Naive thymus-derived CD8-positive, alpha-beta T cell (primary cell): Measurements from ENCODE around the gene ADARB1. TPM values are rescaled to one million over a fixed set of nuclear protein-coding genes. Genes with fewer than 3 reads are reported as not detected.

Experiments
- ATAC-seq, 2 donors: fragments of 150-1000 bp; cut with Tn5 transposase in 1 of 2; sonication (Bioruptor Pico), chemical (Tn5 transposase) in 1 of 2; 1 replicate in 1 of 2; 2 replicates in 1 of 2; pipeline ENCODE4 v1.10.0; 2021; ENCODE audit warnings: mild to moderate bottlenecking in 2 of 2, moderate library complexity in 2 of 2
- POLR2A ChIA-PET: fragments of 350-600 bp; sonication (Branson Sonifier 250); formaldehyde crosslinking; loops from one replicate; lab custom pipeline; 2021; ENCODE audit warnings: antibody characterized with exemption; lab: Charles Lee
- DNase-seq, 10 donors: peaks; one replicate each; pipeline versions ENCODE4 v3.0.0 to v3.0.0-alpha.2; 2020 to 2022
- H3K27ac Mint-ChIP-seq, 10 donors: one replicate each; pipeline ENCODE4 v1.8.0; 2020 to 2022; ENCODE audit warnings: mild to moderate bottlenecking in 10 of 10, mixed read lengths in 10 of 10, moderate library complexity in 4 of 10, inconsistent platforms in 1 of 10
- H3K27me3 Mint-ChIP-seq, 5 donors: one replicate each; pipeline ENCODE4 v1.8.0; 2021 to 2022; ENCODE audit warnings: mixed read lengths in 5 of 5
- H3K36me3 Mint-ChIP-seq, 3 donors: one replicate each; pipeline ENCODE4 v1.8.0; 2020 to 2022; ENCODE audit warnings: mixed read lengths in 3 of 3, mild to moderate bottlenecking in 2 of 3, inconsistent platforms in 1 of 3
- H3K4me1 Mint-ChIP-seq, 4 donors: one replicate each; pipeline ENCODE4 v1.8.0; 2021 to 2022; ENCODE audit warnings: mixed read lengths in 4 of 4
- H3K4me3 Mint-ChIP-seq, 10 donors: one replicate each; pipeline ENCODE4 v1.8.0; 2020 to 2022; ENCODE audit warnings: mild to moderate bottlenecking in 10 of 10, mixed read lengths in 10 of 10, moderate library complexity in 6 of 10, inconsistent platforms in 1 of 10
- H3K9me3 Mint-ChIP-seq, 9 donors: one replicate each; pipeline ENCODE4 v1.8.0; 2020 to 2022; ENCODE audit warnings: mixed read lengths in 9 of 9, mild to moderate bottlenecking in 3 of 9, inconsistent platforms in 1 of 9, moderate library complexity in 1 of 9
- polyA plus RNA-seq, 3 donors: library from polyadenylated mRNA; unstranded; fragments of 300-500 nt; fragmentation: Illumina TruSeq; gene quantifications; one replicate each; pipeline ENCODE4 v1.2.3, GENCODE V29; 2021
- total RNA-seq, 8 experiments: library from RNA in 2 of 8; stranded (reverse) in 2 of 8; gene quantifications; one replicate each; pipeline ENCODE4 v1.2.3 and lab custom pipeline; 2021 to 2026

Gene ADARB1
- total and polyA plus RNA-seq, 5 experiments from 2014 or later = 2.9 to 36.9 (median 7.7) TPM

DNA sequence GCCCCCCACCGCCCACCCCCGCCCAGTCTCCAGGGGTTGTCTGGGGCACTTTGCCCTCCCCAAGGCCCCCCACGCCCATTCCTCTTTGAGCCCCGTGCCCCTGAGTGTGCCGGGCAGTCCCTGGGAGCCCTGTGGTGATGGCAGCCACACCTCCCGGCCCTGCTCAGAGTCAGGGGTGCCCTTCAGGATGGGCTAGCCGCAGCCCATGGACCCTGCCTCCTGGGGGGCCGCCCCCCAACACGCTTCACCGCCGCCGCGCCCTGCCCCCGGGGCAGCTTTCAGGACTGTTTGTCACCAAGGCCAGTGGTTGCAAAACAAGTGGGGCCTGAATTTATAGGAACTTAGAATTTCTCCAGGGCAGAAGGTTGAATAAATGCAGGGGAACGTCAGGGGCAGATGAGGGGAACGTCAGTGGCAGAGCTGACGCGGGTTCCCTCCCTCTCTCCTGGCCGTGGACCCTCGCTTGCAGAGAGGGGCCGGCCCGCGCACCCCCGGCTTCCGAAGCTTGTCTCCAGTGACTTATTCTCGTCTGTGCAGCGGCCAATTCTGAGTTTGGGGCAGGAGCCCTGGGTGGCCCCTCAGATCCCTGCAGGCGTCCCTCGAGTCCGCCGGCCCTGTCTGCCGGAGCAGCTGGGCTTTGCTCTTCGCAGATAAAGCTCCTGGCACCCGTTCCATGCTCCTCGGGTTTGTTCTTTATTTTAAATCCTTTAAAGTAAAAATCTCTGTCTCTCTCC is 41.2 kb upstream of the ADARB1 start:
- POLR2A ChIA-PET = no interaction called here
- peaks cover 3 to 8% (median 4%) of the 10 kb centered on the region in 5 donors for H3K27me3 Mint-ChIP-seq
- no peak overlapping the region for H3K4me3 Mint-ChIP-seq
- H3K4me1 Mint-ChIP-seq = peaks cover 0 to 4% (median 0%) of the 10 kb centered on the region in 4 donors
- ATAC-seq (no peak), DNase-seq (no peak)
- peaks cover 0 to 17% (median 6%) of the 10 kb centered on the region in 9 donors for H3K9me3 Mint-ChIP-seq
- peaks cover 0 to 7% (median 0%) of the 10 kb centered on the region in 3 donors for H3K36me3 Mint-ChIP-seq
- no peak overlapping the region for H3K27ac Mint-ChIP-seq

DNA sequence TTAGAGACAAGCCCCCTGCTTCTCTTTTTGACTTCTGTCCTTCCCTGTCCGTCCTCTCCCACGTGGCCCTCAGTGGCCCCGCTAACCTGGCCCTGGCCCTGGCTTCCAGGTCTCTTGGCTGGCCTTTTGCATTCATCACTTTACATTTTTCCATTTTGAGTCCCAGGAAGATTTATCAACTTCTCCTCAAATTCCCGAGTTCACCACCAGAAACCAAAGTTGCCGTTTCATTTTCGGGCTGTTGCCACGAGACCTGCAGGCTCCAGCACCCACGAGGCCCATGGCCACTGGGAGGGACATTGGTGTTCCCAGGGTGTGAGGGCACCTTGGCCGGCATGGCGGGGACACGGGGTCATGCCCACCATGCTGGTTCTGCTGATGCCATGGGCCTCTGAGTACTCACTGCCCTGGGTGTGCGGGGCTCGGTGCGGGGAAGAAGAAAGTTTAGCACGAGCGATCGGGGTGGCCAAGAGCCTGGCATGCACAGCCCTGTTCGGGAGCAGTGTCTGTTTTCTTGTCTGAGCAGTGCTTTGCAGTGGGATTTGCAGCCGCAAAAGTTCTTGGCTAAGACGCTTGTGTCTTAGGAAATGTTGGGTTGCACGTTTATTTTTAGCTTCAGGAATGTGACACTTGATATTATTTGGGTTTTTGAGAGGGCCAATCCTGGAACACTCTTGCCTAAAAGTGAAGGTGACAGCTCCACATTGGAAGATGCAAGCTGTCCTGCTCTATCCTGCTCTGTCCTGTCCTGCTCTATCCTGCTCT is 40.4 kb upstream of the ADARB1 start:
- H3K9me3 Mint-ChIP-seq = peaks cover 0 to 17% (median 6%) of the 10 kb centered on the region in 9 donors
- peaks cover 0 to 4% (median 0%) of the 10 kb centered on the region in 4 donors for H3K4me1 Mint-ChIP-seq
- H3K4me3 Mint-ChIP-seq = peak overlapping the region in 1 of 10 donors; percentile 7
- DNase-seq (no peak), ATAC-seq (no peak)
- peak overlapping the region in 3 of 10 donors; percentile 25 to 57 (median 39) for H3K27ac Mint-ChIP-seq
- peaks cover 0 to 7% (median 0%) of the 10 kb centered on the region in 3 donors for H3K36me3 Mint-ChIP-seq
- POLR2A ChIA-PET = no interaction called here
- peaks cover 3 to 8% (median 4%) of the 10 kb centered on the region in 5 donors for H3K27me3 Mint-ChIP-seq

DNA sequence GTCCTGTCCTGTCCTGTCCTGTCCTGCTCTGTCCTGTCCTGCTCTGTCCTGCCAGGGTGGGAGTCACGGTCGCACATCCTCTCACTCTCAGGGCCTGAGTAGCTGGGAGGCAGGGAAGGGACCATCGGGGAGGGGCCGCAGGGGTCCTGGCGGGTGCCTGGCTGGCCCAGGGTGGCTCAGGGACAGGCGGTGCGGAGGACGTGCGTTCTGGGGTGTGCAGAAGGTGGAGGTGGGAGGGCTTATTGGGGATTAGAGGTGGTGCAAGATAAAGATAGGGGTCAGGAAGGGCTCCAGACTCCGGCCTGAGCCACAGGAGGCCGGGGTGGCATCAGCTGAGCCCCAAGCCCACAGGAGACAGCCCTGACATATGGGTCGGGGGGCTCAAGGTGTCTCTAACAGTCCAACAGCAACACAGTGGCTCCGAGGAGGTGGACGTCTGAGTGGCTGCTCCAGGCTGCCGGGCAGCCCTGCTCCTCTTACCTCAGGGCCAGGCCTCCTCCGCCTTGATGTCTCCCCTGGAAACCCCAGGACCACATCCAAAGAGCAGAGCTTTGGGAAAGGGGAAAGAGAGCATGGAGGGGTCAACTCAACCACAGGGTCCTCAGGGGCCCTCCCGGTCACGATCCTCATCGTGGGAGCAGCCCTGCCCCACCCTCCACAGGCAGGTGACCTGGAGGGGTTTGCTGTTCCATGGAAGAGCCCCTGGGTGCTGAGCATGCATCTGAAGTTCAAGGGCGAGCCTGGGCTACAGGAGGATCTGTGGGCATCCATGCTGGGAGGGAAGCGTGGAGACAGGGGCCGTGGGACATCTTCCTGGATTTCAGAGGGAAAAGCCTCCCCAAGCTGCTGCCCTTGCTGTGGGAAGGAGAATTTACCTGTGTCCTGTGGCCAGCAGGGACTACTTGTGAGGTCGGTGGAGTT is 39.6 kb upstream of the ADARB1 start:
- POLR2A ChIA-PET = no interaction called here
- Mint-ChIP-seq H3K9me3 (peaks cover 0 to 17% (median 6%) of the 10 kb centered on the region in 9 donors), H3K27ac (no peak overlapping the region), H3K4me1 (peaks cover 0 to 4% (median 1%) of the 10 kb centered on the region in 4 donors), H3K4me3 (no peak overlapping the region), H3K36me3 (peaks cover 0 to 7% (median 0%) of the 10 kb centered on the region in 3 donors), H3K27me3 (peaks cover 3 to 8% (median 5%) of the 10 kb centered on the region in 5 donors)
- DNase-seq (no peak), ATAC-seq (no peak)

DNA sequence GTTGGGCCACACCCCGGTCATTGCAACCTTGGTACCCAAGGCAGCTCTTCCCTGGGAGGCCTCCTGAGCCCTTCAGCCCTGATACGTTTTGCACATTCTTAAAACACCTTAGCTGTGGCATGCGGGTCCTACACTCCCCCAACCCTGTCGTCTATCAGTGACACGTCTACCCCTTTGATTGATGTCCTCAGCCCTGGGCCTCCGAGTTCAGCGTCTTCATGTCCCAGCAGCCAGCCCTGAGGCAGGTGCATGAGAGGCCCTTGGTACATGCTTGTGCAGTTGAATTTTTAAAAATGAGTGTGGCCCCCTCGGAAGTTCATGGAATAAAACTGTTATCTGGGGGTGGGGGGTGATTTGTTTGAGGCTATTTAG is 38.9 kb upstream of the ADARB1 start:
- no peak overlapping the region for H3K4me3 Mint-ChIP-seq
- peaks cover 3 to 8% (median 5%) of the 10 kb centered on the region in 5 donors for H3K27me3 Mint-ChIP-seq
- peaks cover 0 to 4% (median 1%) of the 10 kb centered on the region in 4 donors for H3K4me1 Mint-ChIP-seq
- ATAC-seq (no peak), DNase-seq (no peak)
- POLR2A ChIA-PET = no interaction called here
- peaks cover 0 to 17% (median 6%) of the 10 kb centered on the region in 9 donors for H3K9me3 Mint-ChIP-seq
- no peak overlapping the region for H3K27ac Mint-ChIP-seq
- H3K36me3 Mint-ChIP-seq = peaks cover 0 to 7% (median 0%) of the 10 kb centered on the region in 3 donors

DNA sequence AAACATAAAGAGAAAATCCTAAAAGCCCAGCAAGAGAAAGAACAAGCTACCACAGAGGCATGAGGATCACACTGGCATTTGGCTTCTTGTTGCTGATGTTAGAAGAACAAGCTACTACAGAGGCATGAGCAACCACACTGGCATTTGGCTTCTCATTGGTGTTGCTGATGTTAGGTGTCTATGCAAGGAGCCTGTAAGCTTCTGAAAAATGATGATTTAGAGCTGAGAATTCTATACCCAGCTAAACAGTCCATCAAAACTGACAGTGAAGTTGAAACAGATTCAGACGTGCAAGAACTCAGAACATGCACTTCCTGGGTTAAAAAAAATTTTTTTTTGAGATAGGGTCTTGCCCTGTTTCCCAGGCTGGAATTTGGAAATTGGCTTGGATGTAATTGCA is 37.8 kb upstream of the ADARB1 start:
- Mint-ChIP-seq H3K9me3 (peaks cover 0 to 17% (median 6%) of the 10 kb centered on the region in 9 donors), H3K27me3 (peaks cover 2 to 9% (median 3%) of the 10 kb centered on the region in 5 donors), H3K4me1 (peaks cover 0 to 4% (median 1%) of the 10 kb centered on the region in 4 donors), H3K27ac (no peak overlapping the region), H3K36me3 (peaks cover 0 to 7% (median 0%) of the 10 kb centered on the region in 3 donors), H3K4me3 (no peak overlapping the region)
- DNase-seq = no peak
- no peak for ATAC-seq
- POLR2A ChIA-PET = no interaction called here

DNA sequence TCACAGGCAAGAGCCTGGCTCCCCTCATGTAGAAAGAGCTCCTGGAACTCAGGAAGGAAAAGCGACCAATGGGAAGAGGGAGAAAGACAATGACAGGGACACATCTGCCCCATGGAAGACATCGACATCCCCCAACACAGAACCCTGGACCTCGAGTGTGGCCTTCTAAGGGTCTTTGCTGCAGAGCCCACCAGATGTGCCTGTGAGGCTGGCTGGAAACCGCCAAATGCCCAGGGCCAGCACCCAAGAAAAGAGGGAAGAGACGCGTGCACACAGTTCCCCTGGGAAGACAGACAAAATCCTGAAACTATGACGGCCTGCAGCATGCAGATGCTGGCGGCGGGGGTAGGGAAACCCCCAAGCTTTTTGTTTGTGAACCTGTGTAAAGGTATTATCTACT is 36.4 kb upstream of the ADARB1 start:
- peaks cover 0 to 9% (median 1%) of the 10 kb centered on the region in 4 donors for H3K4me1 Mint-ChIP-seq
- ATAC-seq (no peak), DNase-seq (no peak)
- H3K9me3 Mint-ChIP-seq = peaks cover 0 to 17% (median 6%) of the 10 kb centered on the region in 9 donors
- peaks cover 5 to 18% (median 8%) of the 10 kb centered on the region in 5 donors for H3K27me3 Mint-ChIP-seq
- H3K36me3 Mint-ChIP-seq = peaks cover 0 to 7% (median 0%) of the 10 kb centered on the region in 3 donors
- no peak overlapping the region for H3K27ac Mint-ChIP-seq
- H3K4me3 Mint-ChIP-seq = no peak overlapping the region
- POLR2A ChIA-PET = interaction anchor here (0.7 kb wide), 1 partner anchor 90 kb away, joined by 3 read pairs; no protein-coding TSS in a partner anchor

DNA sequence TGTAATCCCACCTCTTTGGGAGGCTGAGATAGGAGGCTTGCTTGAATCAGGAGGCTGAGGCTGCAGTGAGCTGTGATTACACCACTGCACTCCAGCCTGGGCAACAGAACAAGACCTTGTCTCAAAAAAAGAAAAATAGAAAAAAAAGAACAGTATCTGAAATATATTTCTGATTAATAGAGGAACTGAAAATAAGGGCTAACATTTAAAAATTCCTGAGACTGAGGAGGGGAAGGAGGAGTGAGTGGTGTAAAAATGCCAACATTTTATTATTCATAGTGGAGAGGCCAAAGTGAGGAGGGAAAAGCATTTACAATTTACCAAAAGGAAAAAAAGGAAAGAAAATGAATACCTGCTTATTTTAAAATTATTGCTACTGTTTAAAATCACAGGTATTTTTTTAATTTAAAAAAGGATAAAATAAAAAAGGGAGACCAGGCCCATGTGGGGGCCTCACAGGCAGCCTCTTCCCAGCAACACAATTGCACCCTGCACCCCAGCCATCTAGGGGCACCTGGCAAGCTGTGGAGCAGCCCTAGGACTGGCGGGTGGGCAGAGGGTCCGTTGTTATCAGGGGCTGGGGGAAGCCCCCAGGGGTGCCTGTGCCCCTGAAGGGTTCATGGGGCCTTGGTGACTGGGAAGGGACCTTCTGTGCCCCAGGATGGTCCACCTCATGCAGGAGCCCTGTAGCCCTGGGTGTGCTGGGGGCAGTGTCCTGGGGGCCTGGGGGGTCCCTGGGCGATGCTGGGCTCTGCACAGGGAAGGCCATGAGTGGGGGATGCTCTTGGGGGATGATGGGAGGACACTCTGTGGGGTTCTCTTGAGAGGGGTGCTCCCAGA is 34.8 kb upstream of the ADARB1 start:
- no peak overlapping the region for H3K4me3 Mint-ChIP-seq
- no peak for ATAC-seq
- DNase-seq = no peak
- peak overlapping the region in 1 of 10 donors; percentile 28 for H3K27ac Mint-ChIP-seq
- H3K36me3 Mint-ChIP-seq = peaks cover 0 to 7% (median 0%) of the 10 kb centered on the region in 3 donors
- H3K4me1 Mint-ChIP-seq = peaks cover 0 to 9% (median 1%) of the 10 kb centered on the region in 4 donors
- POLR2A ChIA-PET = no interaction called here
- H3K27me3 Mint-ChIP-seq = peaks cover 2 to 12% (median 9%) of the 10 kb centered on the region in 5 donors
- H3K9me3 Mint-ChIP-seq = peaks cover 0 to 17% (median 6%) of the 10 kb centered on the region in 9 donors

DNA sequence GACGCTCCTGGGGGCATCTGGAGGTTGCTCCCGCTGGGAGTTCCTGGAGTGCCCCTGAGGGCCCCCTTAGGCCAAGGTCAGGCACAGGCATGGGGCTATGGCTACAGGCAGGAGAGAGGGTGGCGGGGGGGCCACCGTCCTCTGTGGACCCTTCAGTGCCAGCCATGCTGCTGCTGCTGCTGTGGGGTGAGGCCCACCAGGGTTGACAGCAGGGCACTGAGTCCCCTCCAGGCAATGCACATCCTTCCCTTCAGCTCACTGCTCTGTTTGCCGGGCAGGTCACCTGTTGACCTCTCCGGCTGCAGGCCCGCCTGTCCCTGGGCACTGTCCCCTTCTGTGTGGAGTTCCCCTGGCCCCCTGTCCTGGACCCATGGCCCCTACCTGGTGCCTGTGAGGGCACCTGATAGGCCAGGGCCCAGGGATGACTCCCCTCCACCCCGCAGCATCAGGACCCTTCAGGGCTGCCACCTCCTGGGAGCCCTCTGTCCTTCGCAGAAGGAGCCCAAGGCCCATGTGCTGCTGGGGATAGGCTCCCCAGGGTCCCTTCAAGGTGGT is 34.1 kb upstream of the ADARB1 start:
- Mint-ChIP-seq H3K9me3 (peaks cover 0 to 17% (median 6%) of the 10 kb centered on the region in 9 donors), H3K4me3 (no peak overlapping the region), H3K27ac (no peak overlapping the region), H3K36me3 (peaks cover 0 to 7% (median 0%) of the 10 kb centered on the region in 3 donors), H3K4me1 (peaks cover 0 to 9% (median 1%) of the 10 kb centered on the region in 4 donors), H3K27me3 (peaks cover 2 to 13% (median 10%) of the 10 kb centered on the region in 5 donors)
- POLR2A ChIA-PET = no interaction called here
- no peak for DNase-seq
- ATAC-seq = no peak

DNA sequence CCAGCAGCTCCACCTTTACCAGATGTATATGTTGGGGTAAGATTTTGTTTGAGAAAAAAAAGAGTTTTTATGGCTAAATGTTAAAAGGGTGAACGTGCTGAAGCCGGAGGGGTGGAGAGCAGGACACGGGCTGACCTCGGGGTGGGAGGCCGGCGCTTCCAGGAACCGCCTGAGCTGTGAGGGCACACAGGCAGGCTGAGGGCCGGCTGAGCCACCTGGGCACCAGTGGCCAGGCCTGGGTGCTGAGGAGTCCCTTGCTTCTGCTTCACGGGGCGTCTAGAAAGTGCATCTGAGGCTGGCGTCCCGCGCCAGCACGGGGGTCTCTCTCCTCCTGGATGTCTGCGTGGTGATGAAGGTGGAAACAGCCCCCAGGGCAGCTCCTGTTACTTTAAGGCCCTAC is 33.6 kb upstream of the ADARB1 start:
- ATAC-seq = no peak
- H3K27me3 Mint-ChIP-seq = peaks cover 2 to 13% (median 10%) of the 10 kb centered on the region in 5 donors
- POLR2A ChIA-PET = no interaction called here
- H3K9me3 Mint-ChIP-seq = peaks cover 0 to 15% (median 6%) of the 10 kb centered on the region in 9 donors
- H3K4me1 Mint-ChIP-seq = peaks cover 0 to 9% (median 1%) of the 10 kb centered on the region in 4 donors
- no peak for DNase-seq
- H3K27ac Mint-ChIP-seq = no peak overlapping the region
- peaks cover 0 to 5% (median 0%) of the 10 kb centered on the region in 3 donors for H3K36me3 Mint-ChIP-seq
- H3K4me3 Mint-ChIP-seq = no peak overlapping the region

DNA sequence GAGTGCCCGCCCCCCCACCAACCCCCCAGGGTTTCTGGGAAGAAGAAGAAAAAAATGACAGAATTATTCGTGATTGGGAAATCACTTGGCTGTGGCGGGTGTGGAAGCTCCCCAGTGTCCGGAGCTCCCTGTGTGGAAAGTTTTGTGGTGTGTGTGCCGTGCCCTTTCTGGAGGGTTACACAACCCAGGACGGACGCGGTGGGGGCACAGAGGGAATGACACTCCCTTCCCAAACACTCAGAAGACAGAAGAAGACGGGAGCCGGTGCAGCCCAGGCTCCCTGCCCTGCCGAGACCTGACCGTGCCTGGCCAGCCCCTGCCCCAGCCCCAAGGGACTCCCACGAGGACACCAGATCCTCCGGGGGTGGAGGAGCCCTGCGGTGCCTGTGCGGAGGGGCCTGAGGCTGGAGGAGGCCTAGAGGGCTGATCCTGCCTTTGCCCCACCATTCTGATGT is 33.0 kb upstream of the ADARB1 start:
- H3K36me3 Mint-ChIP-seq = peaks cover 0 to 2% (median 0%) of the 10 kb centered on the region in 3 donors
- H3K9me3 Mint-ChIP-seq = peaks cover 0 to 13% (median 6%) of the 10 kb centered on the region in 9 donors
- H3K4me3 Mint-ChIP-seq = no peak overlapping the region
- ATAC-seq = no peak
- no peak overlapping the region for H3K27ac Mint-ChIP-seq
- peaks cover 2 to 13% (median 10%) of the 10 kb centered on the region in 5 donors for H3K27me3 Mint-ChIP-seq
- no peak for DNase-seq
- POLR2A ChIA-PET = no interaction called here
- H3K4me1 Mint-ChIP-seq = peaks cover 0 to 9% (median 1%) of the 10 kb centered on the region in 4 donors
